HL-60 (cell line): ENCODE data around the gene DCLRE1B.

ENCODE experiments used
- CTCF ChIP-seq: IDR thresholded peaks from one replicate; pipeline ENCODE4 v1.5.1; 2011; ENCODE audit warnings: low read length, control low read depth, inconsistent platforms; ENCODE audit not compliant: insufficient read depth
- GABPA ChIP-seq: IDR thresholded peaks from 2 replicates; pipeline ENCODE4 v1.6.1; 2012; ENCODE audit warnings: low read depth
- POLR2AphosphoS5 ChIP-seq: IDR thresholded peaks from 2 replicates; pipeline ENCODE4 v1.6.1; 2012; ENCODE audit warnings: low read depth
- REST ChIP-seq: IDR thresholded peaks from 2 replicates; pipeline ENCODE4 v1.6.1; 2012; ENCODE audit warnings: low read depth; ENCODE audit not compliant: insufficient replicate concordance
- SPI1 ChIP-seq: IDR thresholded peaks from 2 replicates; pipeline ENCODE4 v1.6.1; 2012; ENCODE audit warnings: low read depth, mild to moderate bottlenecking, borderline replicate concordance

GRCh38 chr1:113891631-113892220 lies 13.4 kb upstream of the DCLRE1B start:
- no peak for TF ChIP-seq CTCF
- TF ChIP-seq POLR2AphosphoS5: no peak
- TF ChIP-seq REST: no peak
- no peak for TF ChIP-seq GABPA
- TF ChIP-seq SPI1: no peak
